ENCODE measurements around the gene VPS13D. TPM values are rescaled to one million over a fixed set of nuclear protein-coding genes. Genes with fewer than 3 reads are reported as not detected.
A peak's percentile ranks its signal among the peaks of the same experiment; 100 is the strongest.

The VPS13D gene
- total and polyA plus RNA-seq, 2 donors (not counting 3 experiments of a cell fraction or from before 2014, with no cell fraction given) = 13.6 to 48.5 TPM

GRCh38 chr1:12434174-12434573 lies 204.3 kb downstream of the VPS13D start:
- no TSS peak for BruUV-seq (replicated peaks)
- Histone ChIP-seq H3K27ac (ENCODE audit: insufficient read depth, low read depth, low read length) (peak overlapping the region; percentile 88), H3K4me1 (ENCODE audit: control insufficient read depth, extremely low read depth, insufficient read depth, low read length) (peaks cover 55% of the 10 kb centered on the region), H3K4me3 (replicated peaks in 1 of 3; ENCODE audit: insufficient read depth in 1 of 3, low read depth in 1 of 3, low read length in 3 of 3) (peak overlapping the region in 1 of 3 experiments; percentile 46), H3K36me3 (ENCODE audit: control insufficient read depth in 2 of 2, extremely low read depth in 1 of 2, insufficient read depth in 2 of 2, low read length in 2 of 2) (no peaks in the 10 kb centered on the region), H3K4me2 (ENCODE audit: insufficient read depth, low read length) (peak overlapping the region; percentile 83), H4K20me1 (replicated peaks; ENCODE audit: control insufficient read depth, extremely low read depth, insufficient read depth, low read length) (no peaks in the 10 kb centered on the region), H3K9me1 (replicated peaks; ENCODE audit: control insufficient read depth, extremely low read depth, insufficient read depth, low read length) (no peaks in the 10 kb centered on the region), H3K9ac (replicated peaks; ENCODE audit: extremely low read depth, insufficient read depth, low read length) (peak overlapping the region; percentile 76), H3K79me2 (ENCODE audit: control insufficient read depth, insufficient read depth, low read length) (no peaks in the 10 kb centered on the region), H3K27me3 (ENCODE audit: control insufficient read depth in 2 of 2, insufficient read depth in 2 of 2, low read length in 2 of 2) (no peaks in the 10 kb centered on the region), H2AFZ (ENCODE audit: low read depth, low read length) (no peak overlapping the region), H3K9me3 (replicated peaks; ENCODE audit: control insufficient read depth, insufficient read depth, low read length) (no peaks in the 10 kb centered on the region)
- dilution Hi-C loops (cut with MboI; ENCODE audit: extremely low pct_ligation_motif_present, low sequenced_read_pairs) (no loop called here), intact Hi-C loops (cut with micrococcal nuclease) (loop anchor here (1.0 kb wide), 7 partner anchors 10 to 185 kb away; no protein-coding TSS in a partner anchor)
- FAIRE-seq (no peak), DNase-seq (ENCODE audit: low read depth, low spot score) (peak; percentile 88)
- ChIA-PET POLR2A (interaction anchor here (0.9 to 2.8 kb wide), 4 partner anchors 21 to 184 kb away, joined by 4 to 9 read pairs (median 4); partner anchors contain the start of gene DHRS3), CTCF (interaction anchor here (0.6 to 3.7 kb wide), 19 partner anchors 9 to 225 kb away, joined by 3 to 36 read pairs (median 5); partner anchors contain the start of gene DHRS3)
- TF ChIP-seq JUN (IDR thresholded peaks at IDR 0.05; ENCODE audit: borderline replicate concordance, insufficient read depth, insufficient read length, low read depth) (peak; percentile 36), MAX (IDR thresholded peaks at IDR 0.05; ENCODE audit: insufficient read depth, insufficient read length) (no peak), CTCF (IDR thresholded peaks at IDR 0.05; ENCODE audit: extremely low read depth in 1 of 2, insufficient read depth in 1 of 2, low read depth in 1 of 2, low read length in 2 of 2) (no peak), POLR2A (IDR thresholded peaks at IDR 0.05; ENCODE audit: low read depth, low read length) (no peak), GATA2 (IDR thresholded peaks at IDR 0.05; ENCODE audit: insufficient read depth, insufficient read length, low read depth, low read length) (no peak), POLR2AphosphoS5 (IDR thresholded peaks at IDR 0.05; ENCODE audit: insufficient read depth, low read depth, low read length) (peak; percentile 10), MYC (IDR thresholded peaks at IDR 0.05; ENCODE audit: low read depth, low read length) (no peak), FOS (IDR thresholded peaks at IDR 0.05; ENCODE audit: borderline replicate concordance, insufficient read depth, low read length) (peak; percentile 74), EZH2 (IDR thresholded peaks at IDR 0.05; ENCODE audit: borderline replicate concordance, low read depth, low read length, severe bottlenecking) (no peak)

Data from endothelial cell of umbilical vein (primary cell).